IMR-90 (cell line): ENCODE results near the gene TMBIM6. TPM values are rescaled to one million over a fixed set of nuclear protein-coding genes. Genes with fewer than 3 reads are reported as not detected.
A peak's percentile ranks its signal among the peaks of the same experiment; 100 is the strongest.

ENCODE experiments used
- ATAC-seq: fragments of 200-7000 bp; cut with Tn5 transposase; 2 replicates; pipeline ENCODE4 v1.9.1; 2020; ENCODE audit warnings: low read depth, mild to moderate bottlenecking, moderate library complexity
- BruUV-seq: library from RNA; stranded (reverse); fragments of 400-500 nt; replicated peaks from 2 replicates; lab custom pipeline; 2021; lab: Mats Ljungman, UMichigan
- CTCF ChIA-PET: fragments of 300-600 bp; formaldehyde crosslinking; extraction: SDS; loops from one replicate; lab custom pipeline; 2021; ENCODE audit warnings: antibody characterized with exemption; lab: Yijun Ruan, JAX
- POLR2A ChIA-PET: fragments of 300-600 bp; sonication (Branson Sonifier 250); formaldehyde crosslinking; loops from one replicate; lab custom pipeline; 2022; ENCODE audit warnings: antibody characterized with exemption; ENCODE audit not compliant: unreplicated experiment; lab: Charles Lee
- DNase-seq: peaks from one replicate; pipeline ENCODE4 v3.0.0; 2013
- H2AFZ ChIP-seq: replicated peaks from 2 replicates; pipeline ENCODE3; 2013; ENCODE audit warnings: low read length, mild to moderate bottlenecking; ENCODE audit not compliant: poor library complexity
- H2AK5ac ChIP-seq: 2 replicates; pipeline ENCODE4 v1.6.1; 2013; ENCODE audit warnings: low read depth, low read length, inconsistent platforms
- H2AK9ac ChIP-seq: replicated peaks from 2 replicates; pipeline ENCODE3; 2013; ENCODE audit warnings: mild to moderate bottlenecking, low read depth, low read length, moderate library complexity; ENCODE audit not compliant: poor library complexity
- H2BK120ac ChIP-seq: 2 replicates; pipeline ENCODE4 v1.6.1; 2013; ENCODE audit warnings: low read depth, low read length, inconsistent platforms
- H2BK15ac ChIP-seq: 3 replicates; pipeline ENCODE4 v1.6.1; 2013; ENCODE audit warnings: low read depth, low read length, inconsistent platforms
- H2BK20ac ChIP-seq: 2 replicates; pipeline ENCODE4 v1.6.1; 2013; ENCODE audit warnings: low read depth, mild to moderate bottlenecking, inconsistent platforms, low read length, moderate library complexity
- H2BK5ac ChIP-seq: 2 replicates; pipeline ENCODE4 v1.6.1; 2013; ENCODE audit warnings: mild to moderate bottlenecking, low read depth, low read length, inconsistent platforms; ENCODE audit not compliant: poor library complexity, severe bottlenecking
- H3K14ac ChIP-seq: replicated peaks from 2 replicates; pipeline ENCODE4 v1.6.1; 2013; ENCODE audit warnings: low read depth, low read length, inconsistent platforms
- H3K18ac ChIP-seq: 2 replicates; pipeline ENCODE4 v1.6.1; 2013; ENCODE audit warnings: low read depth, low read length, control low read depth
- H3K23ac ChIP-seq: 2 replicates; pipeline ENCODE4 v1.6.1; 2013; ENCODE audit warnings: low read depth, low read length, inconsistent platforms
- H3K27ac ChIP-seq: 2 replicates; pipeline ENCODE4 v1.5.1; 2013; ENCODE audit warnings: mild to moderate bottlenecking, control low read depth, low read length; ENCODE audit not compliant: insufficient read depth
- H3K27me3 ChIP-seq: 2 replicates; pipeline ENCODE4 v1.6.1; 2013; ENCODE audit warnings: low read length; ENCODE audit not compliant: control insufficient read depth, insufficient read depth
- H3K36me3 ChIP-seq: 2 replicates; pipeline ENCODE4 v1.6.1; 2013; ENCODE audit warnings: low read length, mixed read lengths; ENCODE audit not compliant: control insufficient read depth, insufficient read depth
- H3K4ac ChIP-seq: 2 replicates; pipeline ENCODE4 v1.6.1; 2013; ENCODE audit warnings: low read depth, low read length, inconsistent platforms
- H3K4me1 ChIP-seq: 2 replicates; pipeline ENCODE4 v1.6.1; 2013; ENCODE audit warnings: low read length, mixed read lengths; ENCODE audit not compliant: control insufficient read depth, insufficient read depth
- H3K4me2 ChIP-seq: 2 replicates; pipeline ENCODE4 v1.6.1; 2013; ENCODE audit warnings: low read depth, mild to moderate bottlenecking, control low read depth, low read length, moderate library complexity
- H3K4me3 ChIP-seq: 2 replicates; pipeline ENCODE4 v1.5.1; 2013; ENCODE audit warnings: low read depth, mild to moderate bottlenecking, control low read depth, low read length, moderate library complexity; ENCODE audit not compliant: insufficient read depth
- H3K56ac ChIP-seq: 2 replicates; pipeline ENCODE4 v1.6.1; 2013; ENCODE audit warnings: low read length, inconsistent platforms; ENCODE audit not compliant: insufficient read depth; ENCODE audit errors: extremely low read depth
- H3K79me1 ChIP-seq, 2 experiments: 2 replicates each; pipeline ENCODE4 v1.6.1; 2013; ENCODE audit warnings: low read length in 2 of 2, inconsistent platforms in 1 of 2, low read depth in 1 of 2
- H3K9ac ChIP-seq: 2 replicates; pipeline ENCODE4 v1.6.1; 2013; ENCODE audit warnings: low read depth, low read length, control low read depth
- H3K9me1 ChIP-seq: 2 replicates; pipeline ENCODE4 v1.6.1; 2013; ENCODE audit warnings: low read length, inconsistent platforms; ENCODE audit not compliant: insufficient read depth
- H3K9me3 ChIP-seq: 2 replicates; pipeline ENCODE4 v1.6.1; 2013; ENCODE audit warnings: low read length; ENCODE audit not compliant: control insufficient read depth, insufficient read depth
- H4K20me1 ChIP-seq: 2 replicates; pipeline ENCODE4 v1.6.1; 2013; ENCODE audit warnings: low read length, inconsistent platforms; ENCODE audit not compliant: insufficient read depth
- H4K5ac ChIP-seq: 2 replicates; pipeline ENCODE4 v1.6.1; 2013; ENCODE audit warnings: mild to moderate bottlenecking, low read depth, low read length, control low read depth
- H4K8ac ChIP-seq, 2 experiments: 2 replicates each; pipeline ENCODE4 v1.6.1; 2013; ENCODE audit warnings: low read depth in 2 of 2, low read length in 2 of 2, control low read depth in 1 of 2, inconsistent platforms in 1 of 2
- H4K91ac ChIP-seq: 2 replicates; pipeline ENCODE4 v1.6.1; 2013; ENCODE audit warnings: low read depth, low read length, inconsistent platforms; ENCODE audit not compliant: insufficient read depth
- BHLHE40 ChIP-seq: fragments of 150-350 bp; IDR thresholded peaks from 2 replicates; pipeline ENCODE4 v1.6.1; 2016; ENCODE audit warnings: mild to moderate bottlenecking, low read depth, low read length
- CEBPB ChIP-seq: IDR thresholded peaks from 2 replicates; pipeline ENCODE4 v1.6.1; 2012; ENCODE audit warnings: low read depth, low read length, improper control_type of control experiment
- CHD1 ChIP-seq: IDR thresholded peaks from 2 replicates; pipeline ENCODE4 v1.6.1; 2012; ENCODE audit warnings: low read depth, low read length, improper control_type of control experiment
- CTCF ChIP-seq: conservative IDR thresholded peaks from 2 replicates; pipeline ENCODE4 v1.5.1; 2012; ENCODE audit warnings: mild to moderate bottlenecking, low read depth, low read length, improper control_type of control experiment
- ELK1 ChIP-seq: fragments of 150-350 bp; IDR thresholded peaks from 2 replicates; pipeline ENCODE4 v1.6.1; 2016; ENCODE audit warnings: low read depth, mild to moderate bottlenecking, low read length, moderate library complexity, borderline replicate concordance
- FOS ChIP-seq: fragments of 150-350 bp; IDR thresholded peaks from 2 replicates; pipeline ENCODE4 v1.6.1; 2016; ENCODE audit warnings: low read depth, low read length
- MAFK ChIP-seq: IDR thresholded peaks from 2 replicates; pipeline ENCODE4 v1.6.1; 2012; ENCODE audit warnings: low read depth, low read length, improper control_type of control experiment
- MAZ ChIP-seq: IDR thresholded peaks from 2 replicates; pipeline ENCODE4 v1.6.1; 2012; ENCODE audit warnings: low read depth, mild to moderate bottlenecking, low read length, improper control_type of control experiment, moderate library complexity, borderline replicate concordance
- MXI1 ChIP-seq: IDR thresholded peaks from 2 replicates; pipeline ENCODE4 v1.6.1; 2012; ENCODE audit warnings: low read depth, mild to moderate bottlenecking, low read length, moderate library complexity, borderline replicate concordance
- NFE2L2 ChIP-seq: fragments of 150-350 bp; IDR thresholded peaks from 2 replicates; pipeline ENCODE4 v1.6.1; 2016; ENCODE audit warnings: low read depth, mild to moderate bottlenecking, low read length
- POLR2A ChIP-seq: IDR thresholded peaks from 2 replicates; pipeline ENCODE4 v1.6.1; 2012; ENCODE audit warnings: mild to moderate bottlenecking, low read depth, low read length
- RAD21 ChIP-seq: IDR thresholded peaks from 2 replicates; pipeline ENCODE4 v1.6.1; 2012; ENCODE audit warnings: low read length, improper control_type of control experiment
- RCOR1 ChIP-seq: IDR thresholded peaks from 2 replicates; pipeline ENCODE4 v1.6.1; 2012; ENCODE audit warnings: mild to moderate bottlenecking, low read length, improper control_type of control experiment; ENCODE audit not compliant: insufficient replicate concordance
- RFX5 ChIP-seq: IDR thresholded peaks from 2 replicates; pipeline ENCODE4 v1.8.0; 2012; ENCODE audit warnings: low read depth, mild to moderate bottlenecking, low read length, moderate library complexity
- SMC3 ChIP-seq: fragments of 150-350 bp; IDR thresholded peaks from 2 replicates; pipeline ENCODE4 v1.6.1; 2016; ENCODE audit warnings: low read depth, mild to moderate bottlenecking, antibody characterized with exemption, low read length, moderate library complexity
- USF2 ChIP-seq: fragments of 150-350 bp; IDR thresholded peaks from 2 replicates; pipeline ENCODE4 v1.6.1; 2017; ENCODE audit warnings: mild to moderate bottlenecking, antibody characterized with exemption, low read length, low read depth
- WGBS, 2 experiments: methylation state at CpG; one replicate each; pipeline versions ENCODE4 v1.1.5 to v1.1.7; 2013; ENCODE audit warnings: missing lambda C conversion rate in 2 of 2; ENCODE audit not compliant: insufficient read length in 1 of 2; ENCODE audit errors: extremely low coverage in 2 of 2; 5-methylcytosine and 5-hydroxymethylcytosine counted together
- dilution Hi-C: fragments of 300-500 bp; cut with HindIII; formaldehyde crosslinking; loops from one replicate; pipeline ENCODE4 v1.14.3; 2018; ENCODE audit warnings: low sequenced_read_pairs; ENCODE audit not compliant: unreplicated experiment
- in situ Hi-C: fragments of 300-500 bp; cut with MboI; formaldehyde crosslinking; loops from 3 replicates; pipeline ENCODE4 v1.14.3; 2019; ENCODE audit warnings: low sequenced_read_pairs, inconsistent platforms, mixed read lengths
- intact Hi-C: fragments of 100-400 bp; cut with micrococcal nuclease; formaldehyde crosslinking; loops from 2 replicates; pipeline ENCODE4 v1.10.0; 2022
- polyA plus RNA-seq, 3 experiments: library from polyadenylated mRNA; depleted of rRNA; stranded (reverse); fragments of >200 nt; gene quantifications; 2 replicates each; pipeline ENCODE4 v1.2.3, GENCODE V29; 2012; ENCODE audit warnings: low replicate concordance in 1 of 3
- total RNA-seq: library from RNA; depleted of rRNA; stranded (reverse); fragments of >200 nt; gene quantifications from 2 replicates; pipeline ENCODE4 v1.2.3, GENCODE V29; 2012

The TMBIM6 gene
- total and polyA plus RNA-seq, 2 of the 4 experiments (the other 2 are of a cell fraction): 255 to 285 TPM

GRCh38 chr12:49794021-49794420, 52.7 kb downstream of the TMBIM6 start:
- CTCF ChIA-PET: no interaction called here
- Histone ChIP-seq H2BK20ac (no peak overlapping the region), H4K91ac (no peak overlapping the region), H3K14ac (no peak overlapping the region), H3K27ac (no peak overlapping the region), H3K27me3 (no peaks in the 10 kb centered on the region), H2BK15ac (no peak overlapping the region), H3K4me3 (no peak overlapping the region), H3K4ac (no peak overlapping the region), H2BK5ac (no peak overlapping the region), H3K4me1 (no peaks in the 10 kb centered on the region), H3K79me1 (no peaks in the 10 kb centered on the region), H3K4me2 (no peak overlapping the region), H2BK120ac (no peak overlapping the region), H3K56ac (no peak overlapping the region), H3K9ac (no peak overlapping the region), H4K5ac (no peak overlapping the region), H4K8ac (no peak overlapping the region), H2AK9ac (peak overlapping the region; percentile 45), H3K9me1 (no peaks in the 10 kb centered on the region), H3K18ac (no peak overlapping the region), H3K36me3 (peaks cover 73% of the 10 kb centered on the region), H4K20me1 (peaks cover 5% of the 10 kb centered on the region; the same call in 1 of the 2 replicates), H3K23ac (no peak overlapping the region), H2AFZ (no peak overlapping the region), H2AK5ac (no peak overlapping the region), H3K9me3 (no peaks in the 10 kb centered on the region)
- no CpG with 5 or more reads among the region's 5 CpGs for WGBS, 2 experiments
- no TSS peak for BruUV-seq
- DNase-seq (no peak), ATAC-seq (no peak)
- TF ChIP-seq MAZ (no peak), MAFK (no peak), USF2 (no peak), BHLHE40 (no peak), CTCF (no peak), CEBPB (no peak), MXI1 (no peak), RCOR1 (no peak), RAD21 (no peak), RFX5 (no peak), SMC3 (no peak), ELK1 (no peak), POLR2A (no peak), NFE2L2 (no peak), FOS (no peak), CHD1 (no peak)
- dilution Hi-C loops (no loop called here), intact Hi-C loops (no loop called here), in situ Hi-C loops (no loop called here)
- POLR2A ChIA-PET: no interaction called here
